ENCODE measurements around the gene INHBE.

Gene INHBE

GRCh38 chr12:57461917-57462250, 6.8 kb downstream of the INHBE start:
- no peak for FAIRE-seq

DNA sequence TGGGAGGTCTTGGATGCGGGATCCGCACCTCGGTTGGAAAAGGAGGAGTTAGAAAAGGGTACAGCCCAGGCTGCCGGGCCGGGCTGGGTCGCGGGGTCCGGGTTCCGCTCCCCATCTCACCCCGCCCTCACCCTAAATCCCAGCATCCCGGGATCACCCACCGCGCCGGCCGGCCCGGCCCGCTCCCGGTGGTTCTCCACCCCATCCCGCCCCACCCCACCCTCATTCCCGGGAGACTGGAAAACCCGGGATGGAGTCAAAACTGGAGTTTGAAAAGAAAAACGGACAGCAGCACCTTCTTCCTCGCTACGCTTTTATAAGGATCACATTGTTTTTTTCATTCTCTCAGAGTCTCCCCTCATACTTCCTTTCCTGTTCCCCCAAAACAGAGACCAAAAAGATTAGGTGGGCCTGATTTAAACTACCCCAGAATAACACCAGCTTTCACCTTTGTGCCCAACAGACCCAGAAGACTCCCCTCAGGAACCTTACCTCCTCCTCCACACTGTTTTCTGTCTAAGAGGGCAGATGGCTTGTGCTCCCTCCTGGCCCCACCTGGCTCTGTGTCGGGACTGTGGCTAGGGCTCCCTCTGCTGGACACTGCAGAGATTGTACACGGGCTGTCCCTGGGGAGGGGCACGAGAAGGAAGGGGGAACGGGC, 7.3 kb downstream of the INHBE start:
- FAIRE-seq, result no peak

DNA sequence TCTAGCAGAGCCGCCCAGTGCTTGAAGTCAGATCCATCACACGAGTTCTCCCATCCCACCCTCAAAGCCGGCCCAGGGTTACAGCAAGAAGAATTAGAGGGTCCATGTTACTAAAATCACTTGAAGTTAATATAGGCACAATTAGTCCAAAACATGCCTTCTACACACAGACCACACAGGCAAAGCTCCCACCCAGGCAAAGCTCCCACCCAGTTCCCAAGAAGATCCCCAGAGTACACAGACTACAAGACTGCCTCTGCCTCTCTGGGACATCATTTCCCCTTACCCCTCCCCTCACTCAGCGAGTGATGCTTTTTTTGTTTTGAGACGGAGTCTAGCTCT, 7.8 kb downstream of the INHBE start:
- no peak for FAIRE-seq

GRCh38 chr12:57464569-57464968, 9.5 kb downstream of the INHBE start:
- no peak for FAIRE-seq

- FAIRE-seq, result no peak
Observed at GRCh38 chr12:57465030-57465746, 10.1 kb downstream of the INHBE start.

GRCh38 chr12:57465747-57466505, 10.8 kb downstream of the INHBE start:
- no peak for FAIRE-seq

DNA sequence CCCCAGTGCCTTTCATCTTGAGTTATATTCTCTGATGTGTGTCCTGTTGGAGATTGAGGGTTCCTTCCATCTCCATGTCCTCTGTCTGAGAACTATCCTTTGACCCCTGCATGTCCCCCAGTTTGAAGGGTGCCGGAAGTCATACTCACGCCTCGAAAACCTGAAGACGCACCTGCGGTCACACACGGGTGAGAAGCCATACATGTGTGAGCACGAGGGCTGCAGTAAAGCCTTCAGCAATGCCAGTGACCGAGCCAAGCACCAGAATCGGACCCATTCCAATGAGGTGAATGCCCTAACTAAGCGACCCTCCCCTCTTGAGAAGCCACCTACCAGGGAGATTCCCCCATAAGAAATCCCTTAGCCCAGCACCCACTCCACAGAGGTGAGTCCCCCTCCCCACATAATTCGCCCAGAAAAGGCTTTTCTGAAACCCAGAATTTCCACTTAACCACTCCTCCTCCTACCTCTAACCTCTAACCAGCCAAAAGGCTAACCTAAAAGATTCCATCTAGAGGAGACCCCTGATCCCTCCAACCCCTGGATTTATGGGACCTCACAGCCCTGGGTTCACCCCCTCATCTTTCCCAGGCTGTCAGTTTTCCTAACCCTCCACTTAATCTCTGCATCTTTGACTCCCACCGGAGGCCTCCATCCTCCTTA, 12.2 kb downstream of the INHBE start:
- no peak for FAIRE-seq

DNA sequence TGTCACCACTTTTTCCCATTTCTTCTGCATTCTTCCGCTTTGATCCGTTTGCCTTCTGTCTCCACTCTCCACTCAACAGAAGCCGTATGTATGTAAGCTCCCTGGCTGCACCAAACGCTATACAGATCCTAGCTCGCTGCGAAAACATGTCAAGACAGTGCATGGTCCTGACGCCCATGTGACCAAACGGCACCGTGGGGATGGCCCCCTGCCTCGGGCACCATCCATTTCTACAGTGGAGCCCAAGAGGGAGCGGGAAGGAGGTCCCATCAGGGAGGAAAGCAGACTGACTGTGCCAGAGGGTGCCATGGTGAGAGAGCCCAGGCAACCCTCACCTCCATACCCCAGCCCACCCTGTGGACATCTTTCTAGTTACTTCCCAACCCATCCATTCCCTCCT, 12.8 kb downstream of the INHBE start:
- FAIRE-seq, result no peak

- no peak for FAIRE-seq
Observed at GRCh38 chr12:57469296-57470164, 14.4 kb downstream of the INHBE start.

DNA sequence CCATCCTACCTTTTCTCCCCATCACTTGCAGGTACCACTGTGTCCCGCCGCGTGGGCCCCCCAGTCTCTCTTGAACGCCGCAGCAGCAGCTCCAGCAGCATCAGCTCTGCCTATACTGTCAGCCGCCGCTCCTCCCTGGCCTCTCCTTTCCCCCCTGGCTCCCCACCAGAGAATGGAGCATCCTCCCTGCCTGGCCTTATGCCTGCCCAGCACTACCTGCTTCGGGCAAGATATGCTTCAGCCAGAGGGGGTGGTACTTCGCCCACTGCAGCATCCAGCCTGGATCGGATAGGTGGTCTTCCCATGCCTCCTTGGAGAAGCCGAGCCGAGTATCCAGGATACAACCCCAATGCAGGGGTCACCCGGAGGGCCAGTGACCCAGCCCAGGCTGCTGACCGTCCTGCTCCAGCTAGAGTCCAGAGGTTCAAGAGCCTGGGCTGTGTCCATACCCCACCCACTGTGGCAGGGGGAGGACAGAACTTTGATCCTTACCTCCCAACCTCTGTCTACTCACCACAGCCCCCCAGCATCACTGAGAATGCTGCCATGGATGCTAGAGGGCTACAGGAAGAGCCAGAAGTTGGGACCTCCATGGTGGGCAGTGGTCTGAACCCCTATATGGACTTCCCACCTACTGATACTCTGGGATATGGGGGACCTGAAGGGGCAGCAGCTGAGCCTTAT, 15.3 kb downstream of the INHBE start:
- no peak for FAIRE-seq

DNA sequence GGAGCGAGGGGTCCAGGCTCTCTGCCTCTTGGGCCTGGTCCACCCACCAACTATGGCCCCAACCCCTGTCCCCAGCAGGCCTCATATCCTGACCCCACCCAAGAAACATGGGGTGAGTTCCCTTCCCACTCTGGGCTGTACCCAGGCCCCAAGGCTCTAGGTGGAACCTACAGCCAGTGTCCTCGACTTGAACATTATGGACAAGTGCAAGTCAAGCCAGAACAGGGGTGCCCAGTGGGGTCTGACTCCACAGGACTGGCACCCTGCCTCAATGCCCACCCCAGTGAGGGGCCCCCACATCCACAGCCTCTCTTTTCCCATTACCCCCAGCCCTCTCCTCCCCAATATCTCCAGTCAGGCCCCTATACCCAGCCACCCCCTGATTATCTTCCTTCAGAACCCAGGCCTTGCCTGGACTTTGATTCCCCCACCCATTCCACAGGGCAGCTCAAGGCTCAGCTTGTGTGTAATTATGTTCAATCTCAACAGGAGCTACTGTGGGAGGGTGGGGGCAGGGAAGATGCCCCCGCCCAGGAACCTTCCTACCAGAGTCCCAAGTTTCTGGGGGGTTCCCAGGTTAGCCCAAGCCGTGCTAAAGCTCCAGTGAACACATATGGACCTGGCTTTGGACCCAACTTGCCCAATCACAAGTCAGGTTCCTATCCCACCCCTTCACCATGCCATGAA, 16.0 kb downstream of the INHBE start:
- FAIRE-seq, result no peak

DNA sequence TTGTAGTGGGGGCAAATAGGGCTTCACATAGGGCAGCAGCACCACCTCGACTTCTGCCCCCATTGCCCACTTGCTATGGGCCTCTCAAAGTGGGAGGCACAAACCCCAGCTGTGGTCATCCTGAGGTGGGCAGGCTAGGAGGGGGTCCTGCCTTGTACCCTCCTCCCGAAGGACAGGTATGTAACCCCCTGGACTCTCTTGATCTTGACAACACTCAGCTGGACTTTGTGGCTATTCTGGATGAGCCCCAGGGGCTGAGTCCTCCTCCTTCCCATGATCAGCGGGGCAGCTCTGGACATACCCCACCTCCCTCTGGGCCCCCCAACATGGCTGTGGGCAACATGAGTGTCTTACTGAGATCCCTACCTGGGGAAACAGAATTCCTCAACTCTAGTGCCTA, 16.6 kb downstream of the INHBE start:
- no peak for FAIRE-seq

- FAIRE-seq, result no peak
Observed at GRCh38 chr12:57472391-57472790, 17.3 kb downstream of the INHBE start.

GRCh38 chr12:57473392-57473791, 18.3 kb downstream of the INHBE start:
- no peak for FAIRE-seq

- no peak for FAIRE-seq
Observed at GRCh38 chr12:57473886-57474285, 18.8 kb downstream of the INHBE start.

GRCh38 chr12:57474430-57474829, 19.3 kb downstream of the INHBE start:
- FAIRE-seq, result no peak

- FAIRE-seq, result no peak
Observed at GRCh38 chr12:57474862-57475261, 19.8 kb downstream of the INHBE start.

DNA sequence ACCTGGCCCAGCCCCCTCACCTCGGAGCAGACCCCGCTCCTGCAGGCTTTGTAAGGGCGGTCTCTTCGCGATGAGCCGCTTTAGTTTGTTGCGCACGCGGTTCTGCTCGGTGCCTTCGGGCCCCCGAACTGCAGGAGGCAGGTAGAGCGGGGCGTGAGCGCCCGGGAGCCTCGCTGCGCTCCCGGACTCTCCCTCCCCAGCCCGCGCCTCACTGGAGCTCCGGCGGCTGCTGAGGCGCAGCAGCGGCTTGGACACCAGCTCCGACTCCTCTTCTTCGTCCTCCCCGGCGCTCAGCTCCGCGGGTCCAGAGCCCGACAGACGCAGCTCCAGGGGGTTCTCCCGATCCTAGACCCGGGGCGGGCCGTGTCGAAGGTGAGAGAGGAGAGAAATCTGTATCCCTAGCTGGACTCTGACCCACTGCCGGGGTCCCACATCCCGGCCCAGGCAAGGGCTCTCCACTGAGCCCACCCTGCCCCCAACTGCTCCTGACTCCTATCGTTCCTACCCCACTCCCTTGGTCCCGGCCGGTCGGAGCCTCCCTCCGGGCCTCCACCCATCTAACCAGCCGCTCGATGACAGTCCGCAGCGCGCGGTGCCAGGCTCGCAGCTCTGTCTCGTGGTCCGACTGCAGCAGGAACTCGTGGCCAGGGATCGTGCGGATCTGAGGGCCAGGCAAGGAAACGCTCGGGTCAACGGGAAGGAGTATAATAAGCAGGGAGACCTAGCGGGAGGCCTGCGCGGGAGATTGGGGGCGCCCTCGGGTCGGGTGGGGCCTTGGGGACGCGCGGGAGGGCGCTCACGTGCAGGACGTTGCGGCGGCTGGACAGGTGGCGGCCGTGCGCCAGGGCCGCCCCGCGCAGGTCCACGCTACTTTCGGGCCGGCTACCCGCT, 20.4 kb downstream of the INHBE start:
- FAIRE-seq, result no peak

- FAIRE-seq, result no peak
Observed at GRCh38 chr12:57476162-57476992, 21.3 kb downstream of the INHBE start.

Measured in islet of Langerhans (tissue), 1 donor.